WTC11 (cell line): ENCODE results near the gene ADAM17. TPM values are rescaled to one million over a fixed set of nuclear protein-coding genes. Genes with fewer than 3 reads are reported as not detected.

Experiments used
- ATAC-seq: fragments of 200-7000 bp; cut with Tn5 transposase; 2 replicates; pipeline ENCODE4 v1.10.0; 2021; ENCODE audit warnings: mild to moderate bottlenecking, moderate library complexity
- CTCF ChIA-PET: fragments of 300-600 bp; sonication (Branson Sonifier 250); formaldehyde crosslinking; loops from one replicate; lab custom pipeline; 2021; ENCODE audit warnings: antibody characterized with exemption; lab: Charles Lee
- POLR2A ChIA-PET: fragments of 350-600 bp; sonication (Branson Sonifier 250); formaldehyde crosslinking; loops from one replicate; lab custom pipeline; 2021; ENCODE audit warnings: antibody characterized with exemption; lab: Charles Lee
- DNase-seq: peaks from one replicate; pipeline ENCODE4 v3.0.0; 2021; ENCODE audit warnings: low spot score
- H3K27ac Mint-ChIP-seq: 2 replicates; pipeline ENCODE4 v1.8.0; 2021; ENCODE audit warnings: mixed read lengths
- H3K27me3 Mint-ChIP-seq: 2 replicates; pipeline ENCODE4 v1.8.0; 2021; ENCODE audit warnings: low read depth, mild to moderate bottlenecking, moderate library complexity, mixed read lengths
- H3K36me3 Mint-ChIP-seq: 2 replicates; pipeline ENCODE4 v1.8.0; 2021; ENCODE audit warnings: mixed read lengths
- H3K4me1 Mint-ChIP-seq: 2 replicates; pipeline ENCODE4 v1.8.0; 2022; ENCODE audit warnings: mixed read lengths
- H3K4me3 Mint-ChIP-seq: 2 replicates; pipeline ENCODE4 v1.8.0; 2021; ENCODE audit warnings: mild to moderate bottlenecking, moderate library complexity, mixed read lengths
- H3K9me3 Mint-ChIP-seq: 2 replicates; pipeline ENCODE4 v1.8.0; 2021; ENCODE audit warnings: mixed read lengths
- AFF4 ChIP-seq: sonication (generic); formaldehyde crosslinking; IDR thresholded peaks from 2 replicates; pipeline ENCODE4 v1.8.1; 2023; ENCODE audit warnings: mild to moderate bottlenecking, missing genetic modification reagents, borderline replicate concordance
- ATF1 ChIP-seq: sonication (generic); formaldehyde crosslinking; IDR thresholded peaks from 2 replicates; pipeline ENCODE4 v1.8.1; 2023; ENCODE audit warnings: mild to moderate bottlenecking, moderate library complexity, missing genetic modification reagents
- E2F5 ChIP-seq: sonication (generic); formaldehyde crosslinking; IDR thresholded peaks from 2 replicates; pipeline ENCODE4 v1.8.1; 2022; ENCODE audit warnings: mild to moderate bottlenecking, moderate library complexity, missing genetic modification reagents
- GTF2I ChIP-seq: fragments of 250-450 bp; sonication (Bioruptor Pico); conservative IDR thresholded peaks from 2 replicates; pipeline ENCODE4 v1.4.0; 2021; ENCODE audit warnings: mild to moderate bottlenecking
- MAX ChIP-seq: sonication (generic); formaldehyde crosslinking; IDR thresholded peaks from 2 replicates; pipeline ENCODE4 v1.8.0; 2022; ENCODE audit warnings: mild to moderate bottlenecking, missing genetic modification reagents
- MLX ChIP-seq: sonication (generic); formaldehyde crosslinking; IDR thresholded peaks from 2 replicates; pipeline ENCODE4 v1.8.1; 2023; ENCODE audit warnings: mild to moderate bottlenecking, missing genetic modification reagents, moderate library complexity
- MXD4 ChIP-seq: fragments of 250-450 bp; sonication (Bioruptor Pico); IDR thresholded peaks from 2 replicates; pipeline ENCODE4 v1.8.0; 2021; ENCODE audit warnings: mild to moderate bottlenecking, moderate library complexity, borderline replicate concordance
- NFYB ChIP-seq: sonication (generic); formaldehyde crosslinking; conservative IDR thresholded peaks from 2 replicates; pipeline ENCODE4 v1.8.0; 2022; ENCODE audit warnings: low read depth, missing genetic modification reagents
- NR1H2 ChIP-seq: sonication (generic); formaldehyde crosslinking; IDR thresholded peaks from 2 replicates; pipeline ENCODE4 v1.9.0; 2021; ENCODE audit warnings: mild to moderate bottlenecking, moderate library complexity, missing genetic modification reagents
- OVOL2 ChIP-seq: fragments of 250-450 bp; sonication (Bioruptor Pico); IDR thresholded peaks from 2 replicates; pipeline ENCODE4 v1.9.0; 2021; ENCODE audit warnings: mild to moderate bottlenecking, borderline replicate concordance
- PRRX2 ChIP-seq: fragments of 250-450 bp; sonication (Bioruptor Pico); IDR thresholded peaks from 2 replicates; pipeline ENCODE4 v1.8.0; 2021; ENCODE audit warnings: mild to moderate bottlenecking
- RELA ChIP-seq: sonication (generic); formaldehyde crosslinking; IDR thresholded peaks from 2 replicates; pipeline ENCODE4 v1.8.1; 2022; ENCODE audit warnings: missing genetic modification reagents, mild to moderate bottlenecking, borderline replicate concordance
- ZBTB21 ChIP-seq: sonication (generic); formaldehyde crosslinking; IDR thresholded peaks from 2 replicates; pipeline ENCODE4 v1.8.1; 2023; ENCODE audit warnings: mild to moderate bottlenecking, missing genetic modification reagents, borderline replicate concordance
- ZNF263 ChIP-seq: sonication (generic); formaldehyde crosslinking; IDR thresholded peaks from 2 replicates; pipeline ENCODE4 v1.8.1; 2022; ENCODE audit warnings: low read depth, mild to moderate bottlenecking, moderate library complexity, missing genetic modification reagents
- ZNF396 ChIP-seq: fragments of 250-450 bp; sonication (Bioruptor Pico); IDR thresholded peaks from 2 replicates; pipeline ENCODE4 v1.8.0; 2021; ENCODE audit warnings: mild to moderate bottlenecking, moderate library complexity, borderline replicate concordance
- ZNF423 ChIP-seq: fragments of 250-450 bp; sonication (Bioruptor Pico); IDR thresholded peaks from 2 replicates; pipeline ENCODE4 v2.1.2; 2022; ENCODE audit warnings: mild to moderate bottlenecking, moderate library complexity
- ZNF532 ChIP-seq: fragments of 250-450 bp; sonication (Bioruptor Pico); IDR thresholded peaks from 2 replicates; pipeline ENCODE4 v1.9.0; 2021; ENCODE audit warnings: mild to moderate bottlenecking, borderline replicate concordance
- total RNA-seq: library from RNA; stranded (reverse); gene quantifications from 3 replicates; pipeline ENCODE4 v1.2.3, GENCODE V29; 2021
- TF ChIP-seq, protein P1 (sequence below): fragments of 250-450 bp; sonication (Bioruptor Pico); IDR thresholded peaks from 2 replicates; pipeline ENCODE4 v2.1.2; 2022; ENCODE audit warnings: mild to moderate bottlenecking, moderate library complexity

Gene ADAM17
- total RNA-seq, 1 experiment from 2014 or later = 25.9 TPM

GRCh38 chr2:9549420-9549819 lies 6.2 kb downstream of the ADAM17 start (continued):
- TF ChIP-seq MAX (CRISPR knock-in tag) (no peak), RELA (no peak), ZNF532 (CRISPR knock-in tag) (no peak)

GRCh38 chr2:9548506-9548905 lies 7.1 kb downstream of the ADAM17 start:
- POLR2A ChIA-PET = interaction anchor here (0.6 to 0.7 kb wide), 2 partner anchors 13 to 120 kb away, joined by 3 to 4 read pairs; no protein-coding TSS in a partner anchor
- no peaks in the 10 kb centered on the region for H3K36me3 Mint-ChIP-seq
- DNase-seq (no peak), ATAC-seq (no peak)
- peak overlapping the region; percentile 78 for H3K27ac Mint-ChIP-seq
- no peaks in the 10 kb centered on the region for H3K27me3 Mint-ChIP-seq
- no peaks in the 10 kb centered on the region for H3K9me3 Mint-ChIP-seq
- CTCF ChIA-PET = no interaction called here
- H3K4me3 Mint-ChIP-seq = no peak overlapping the region
- TF ChIP-seq NFYB (CRISPR knock-in tag) = no peak
- TF ChIP-seq NR1H2 (CRISPR knock-in tag) = no peak
- no peak for TF ChIP-seq GTF2I (CRISPR knock-in tag)
- TF ChIP-seq MLX (CRISPR knock-in tag) = no peak
- TF ChIP-seq PRRX2 (CRISPR knock-in tag) = no peak
- TF ChIP-seq ZNF423 = no peak
- TF ChIP-seq, all 79 proteins: peak for 0
- H3K4me1 Mint-ChIP-seq = peaks cover 41% of the 10 kb centered on the region

- TF ChIP-seq ZNF396 (CRISPR knock-in tag) (no peak), MXD4 (no peak), NFYB (CRISPR knock-in tag) (no peak), ZBTB21 (no peak), ZNF263 (CRISPR knock-in tag) (no peak), E2F5 (CRISPR knock-in tag) (no peak), AFF4 (CRISPR knock-in tag) (no peak), OVOL2 (CRISPR knock-in tag) (no peak), ZNF423 (no peak), ATF1 (CRISPR knock-in tag) (no peak)
- TF ChIP-seq, protein P1, sequence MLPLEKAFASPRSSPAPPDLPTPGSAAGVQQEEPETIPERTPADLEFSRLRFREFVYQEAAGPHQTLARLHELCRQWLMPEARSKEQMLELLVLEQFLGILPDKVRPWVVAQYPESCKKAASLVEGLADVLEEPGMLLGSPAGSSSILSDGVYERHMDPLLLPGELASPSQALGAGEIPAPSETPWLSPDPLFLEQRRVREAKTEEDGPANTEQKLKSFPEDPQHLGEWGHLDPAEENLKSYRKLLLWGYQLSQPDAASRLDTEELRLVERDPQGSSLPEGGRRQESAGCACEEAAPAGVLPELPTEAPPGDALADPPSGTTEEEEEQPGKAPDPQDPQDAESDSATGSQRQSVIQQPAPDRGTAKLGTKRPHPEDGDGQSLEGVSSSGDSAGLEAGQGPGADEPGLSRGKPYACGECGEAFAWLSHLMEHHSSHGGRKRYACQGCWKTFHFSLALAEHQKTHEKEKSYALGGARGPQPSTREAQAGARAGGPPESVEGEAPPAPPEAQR (CRISPR knock-in tag) = no peak
- H3K9me3 Mint-ChIP-seq = no peaks in the 10 kb centered on the region
- DNase-seq (no peak), ATAC-seq (peak; percentile 51)
- H3K27ac Mint-ChIP-seq = peak overlapping the region; percentile 5; the same call in 1 of the 2 replicates
- H3K27me3 Mint-ChIP-seq = no peaks in the 10 kb centered on the region
- peaks cover 35% of the 10 kb centered on the region for H3K4me1 Mint-ChIP-seq
- H3K4me3 Mint-ChIP-seq = no peak overlapping the region
- ChIA-PET CTCF (no interaction called here), POLR2A (no interaction called here)
- H3K36me3 Mint-ChIP-seq = 0 out of 2 replicates have a peak, but pooled peaks cover 3% of the 10 kb centered on the region
Measured at GRCh38 chr2:9547262-9547991, 8.2 kb downstream of the ADAM17 start.
